ENCODE data around the gene ODAD3. TPM values are rescaled to one million over a fixed set of nuclear protein-coding genes. Genes with fewer than 3 reads are reported as not detected.
A peak's percentile ranks its signal among the peaks of the same experiment; 100 is the strongest.

Gene ODAD3
- total RNA-seq, 4 donors from 2014 or later: 1.5 TPM; not detected in 3

- peak overlapping the region in 1 of 4 donors; percentile 11 for H3K27ac ChIP-seq
- peaks cover 0 to 3% (median 0%) of the 10 kb centered on the region in 4 donors for H3K9me3 ChIP-seq
- peaks cover 0 to 17% (median 14%) of the 10 kb centered on the region in 4 donors for H3K4me1 ChIP-seq
- TF ChIP-seq CTCF (IDR thresholded peaks at IDR 0.05) (no peak), POLR2A (IDR thresholded peaks at IDR 0.05) (no peak)
- H3K4me3 ChIP-seq: no peak overlapping the region
- H3K27me3 ChIP-seq: peaks cover 0 to 10% of the 10 kb centered on the region in 2 donors
- no peak for DNase-seq
- no peaks in the 10 kb centered on the region for H3K36me3 ChIP-seq
Measured at GRCh38 chr19:11387162-11388034, 47.5 kb downstream of the ODAD3 start.

- TF ChIP-seq POLR2A (IDR thresholded peaks at IDR 0.05): no peak
- no peak for TF ChIP-seq CTCF (IDR thresholded peaks at IDR 0.05)
- no peak for DNase-seq
- H3K27ac ChIP-seq: no peak overlapping the region
- H3K36me3 ChIP-seq: no peaks in the 10 kb centered on the region
- H3K27me3 ChIP-seq: peaks cover 0 to 10% of the 10 kb centered on the region in 2 donors
- H3K9me3 ChIP-seq: no peaks in the 10 kb centered on the region
- H3K4me1 ChIP-seq: peaks cover 3 to 34% (median 20%) of the 10 kb centered on the region in 4 donors
- no peak overlapping the region for H3K4me3 ChIP-seq
Measured at GRCh38 chr19:11384778-11385129, 50.2 kb downstream of the ODAD3 start.

GRCh38 chr19:11383706-11384048 lies 51.2 kb downstream of the ODAD3 start:
- H3K27me3 ChIP-seq: peaks cover 0 to 10% of the 10 kb centered on the region in 2 donors
- peak overlapping the region in 3 of 4 donors; percentile 42 to 44 (median 42) for H3K4me3 ChIP-seq
- no peaks in the 10 kb centered on the region for H3K36me3 ChIP-seq
- peak overlapping the region in 2 of 4 donors; percentile 4 to 55 for H3K27ac ChIP-seq
- H3K4me1 ChIP-seq: peaks cover 3 to 34% (median 20%) of the 10 kb centered on the region in 4 donors
- H3K9me3 ChIP-seq: no peaks in the 10 kb centered on the region
- DNase-seq: no peak
- TF ChIP-seq CTCF (IDR thresholded peaks at IDR 0.05) (no peak), POLR2A (IDR thresholded peaks at IDR 0.05) (no peak)

GRCh38 chr19:11382898-11383705 lies 51.8 kb downstream of the ODAD3 start:
- peak; percentile 46 to 73 (median 64) for DNase-seq
- Histone ChIP-seq H3K9me3 (no peaks in the 10 kb centered on the region), H3K4me3 (peak overlapping the region; percentile 15 to 44 (median 42)), H3K4me1 (peaks cover 3 to 39% (median 20%) of the 10 kb centered on the region in 4 donors), H3K27me3 (peaks cover 0 to 10% of the 10 kb centered on the region in 2 donors), H3K27ac (peak overlapping the region in 2 of 4 donors; percentile 4 to 52), H3K36me3 (no peaks in the 10 kb centered on the region)
- no peak for TF ChIP-seq POLR2A (IDR thresholded peaks at IDR 0.05)
- peak in 5 of 6 experiments; percentile 51 to 68 (median 55) for TF ChIP-seq CTCF (IDR thresholded peaks at IDR 0.05)

GRCh38 chr19:11380653-11381537 lies 54.0 kb downstream of the ODAD3 start:
- Histone ChIP-seq H3K9me3 (no peaks in the 10 kb centered on the region), H3K27ac (peak overlapping the region; percentile 78 to 94 (median 88)), H3K4me3 (peak overlapping the region; percentile 49 to 70 (median 61)), H3K4me1 (peaks cover 3 to 54% (median 23%) of the 10 kb centered on the region in 4 donors), H3K27me3 (peaks cover 0 to 10% of the 10 kb centered on the region in 2 donors), H3K36me3 (no peaks in the 10 kb centered on the region)
- TF ChIP-seq CTCF (IDR thresholded peaks at IDR 0.05) (peak; percentile 81 to 87 (median 86)), POLR2A (IDR thresholded peaks at IDR 0.05) (peak; percentile 77 to 88)
- peak; percentile 96 to 98 (median 97) for DNase-seq
